HCT116 (cell line): Measurements from ENCODE around the gene NDUFAF2.

Experiments used
- EZH2 ChIP-seq: fragments of 200-600 bp; sonication (generic); IDR thresholded peaks from 2 replicates; pipeline ENCODE4 v1.6.1; 2017; ENCODE audit warnings: antibody characterized with exemption, mixed run types
- POLR2A ChIP-seq: IDR thresholded peaks from 2 replicates; pipeline ENCODE4 v1.7.0; 2011; ENCODE audit warnings: borderline replicate concordance; ENCODE audit not compliant: insufficient read depth, insufficient read length; ENCODE audit errors: extremely low read depth
- SIN3A ChIP-seq: IDR thresholded peaks from 2 replicates; pipeline ENCODE4 v1.6.1; 2012; ENCODE audit warnings: low read depth
- SRF ChIP-seq: IDR thresholded peaks from 2 replicates; pipeline ENCODE4 v1.6.1; 2012; ENCODE audit warnings: low read depth
- TF ChIP-seq, protein P1 (sequence below), 3 experiments: fragments of 200-600 bp in 1 of 3; sonication (generic) in 1 of 3; IDR thresholded peaks in 2 of 3; conservative IDR thresholded peaks in 1 of 3; 2 replicates each; pipeline ENCODE4 v1.5.1; 2012 to 2017; ENCODE audit warnings: low read depth in 2 of 3, low read length in 2 of 3, antibody characterized with exemption in 1 of 3, borderline replicate concordance in 1 of 3, control low read depth in 1 of 3, mild to moderate bottlenecking in 1 of 3, mixed read lengths in 1 of 3, mixed run types in 1 of 3, moderate library complexity in 1 of 3; ENCODE audit not compliant: insufficient read depth in 1 of 3

DNA sequence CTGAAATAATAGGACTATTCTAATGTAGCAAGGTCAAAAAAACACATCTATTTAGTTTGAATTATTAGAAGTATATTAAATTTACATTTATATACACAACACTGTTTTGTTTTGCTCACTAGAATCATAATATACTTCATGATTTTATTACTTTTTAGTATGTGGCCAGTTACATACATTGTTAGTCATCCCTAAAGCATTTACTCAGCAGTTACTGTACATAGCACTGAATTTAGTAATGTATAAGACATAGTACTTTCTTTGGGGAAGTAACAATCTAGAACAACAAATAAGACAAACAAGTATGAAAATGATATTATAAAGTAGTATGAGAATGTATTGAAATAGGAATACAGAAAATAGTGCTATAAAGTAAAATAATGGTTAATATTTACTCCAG is 28.4 kb upstream of the NDUFAF2 start:
- TF ChIP-seq, protein P1, sequence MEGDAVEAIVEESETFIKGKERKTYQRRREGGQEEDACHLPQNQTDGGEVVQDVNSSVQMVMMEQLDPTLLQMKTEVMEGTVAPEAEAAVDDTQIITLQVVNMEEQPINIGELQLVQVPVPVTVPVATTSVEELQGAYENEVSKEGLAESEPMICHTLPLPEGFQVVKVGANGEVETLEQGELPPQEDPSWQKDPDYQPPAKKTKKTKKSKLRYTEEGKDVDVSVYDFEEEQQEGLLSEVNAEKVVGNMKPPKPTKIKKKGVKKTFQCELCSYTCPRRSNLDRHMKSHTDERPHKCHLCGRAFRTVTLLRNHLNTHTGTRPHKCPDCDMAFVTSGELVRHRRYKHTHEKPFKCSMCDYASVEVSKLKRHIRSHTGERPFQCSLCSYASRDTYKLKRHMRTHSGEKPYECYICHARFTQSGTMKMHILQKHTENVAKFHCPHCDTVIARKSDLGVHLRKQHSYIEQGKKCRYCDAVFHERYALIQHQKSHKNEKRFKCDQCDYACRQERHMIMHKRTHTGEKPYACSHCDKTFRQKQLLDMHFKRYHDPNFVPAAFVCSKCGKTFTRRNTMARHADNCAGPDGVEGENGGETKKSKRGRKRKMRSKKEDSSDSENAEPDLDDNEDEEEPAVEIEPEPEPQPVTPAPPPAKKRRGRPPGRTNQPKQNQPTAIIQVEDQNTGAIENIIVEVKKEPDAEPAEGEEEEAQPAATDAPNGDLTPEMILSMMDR (IDR thresholded peaks at IDR 0.05 in 2 of 3, conservative IDR thresholded peaks at IDR 0.05 in 1 of 3; ENCODE audit: borderline replicate concordance in 1 of 3, insufficient read depth in 1 of 3, low read depth in 2 of 3, low read length in 2 of 3), result no peak
- no peak for TF ChIP-seq POLR2A
- TF ChIP-seq EZH2, result no peak
- no peak for TF ChIP-seq SIN3A
- TF ChIP-seq SRF, result no peak
